GM12878 (cell line): ENCODE data around the gene MCF2L2.

Experiments used
- EP300 ChIP-seq, 2 experiments: fragments of 150-350 bp in 1 of 2; IDR thresholded peaks; 2 replicates each; pipeline ENCODE4 v1.6.1; 2011 to 2012; ENCODE audit warnings: low read depth in 2 of 2, low read length in 2 of 2, borderline replicate concordance in 1 of 2, improper control_type of control experiment in 1 of 2, inconsistent platforms in 1 of 2; ENCODE audit not compliant: control insufficient read depth in 1 of 2
- EZH2 ChIP-seq: IDR thresholded peaks from 2 replicates; pipeline ENCODE4 v1.6.1; 2012; ENCODE audit warnings: low read depth, mild to moderate bottlenecking, control low read depth, inconsistent platforms, low read length, borderline replicate concordance; ENCODE audit not compliant: control insufficient read depth
- NFYB ChIP-seq: IDR thresholded peaks from 2 replicates; pipeline ENCODE4 v1.6.1; 2011; ENCODE audit warnings: low read depth, mild to moderate bottlenecking, low read length, improper control_type of control experiment, moderate library complexity; ENCODE audit not compliant: insufficient read depth

- TF ChIP-seq NFYB (no peak), EZH2 (no peak), EP300 (IDR thresholded peaks at IDR 0.05; ENCODE audit: borderline replicate concordance in 1 of 2, control insufficient read depth in 1 of 2, low read depth in 2 of 2, low read length in 2 of 2) (no peak)
Measured at GRCh38 chr3:183313351-183313750, 115.1 kb downstream of the MCF2L2 start.
